Stimulated activated memory B cell treated with anti-CD40 and anti-IgM and Interleukin-4, amounts not matched to agents 10 μg/mL and 1 μg/mL and 100 μg/mL, for 72 hours (primary cell): ENCODE results near the gene RGS7.
"Not testable (repeated sequence)": the region's sequence is repeated elsewhere in the genome, so short reads cannot be mapped to it uniquely, and the experiment has no call there.

Experiments used
- ATAC-seq: fragments of 150-1000 bp; cut with Tn5 transposase; 2 replicates; pipeline ENCODE4 v1.10.0; 2021
- H3K27ac Mint-ChIP-seq: one replicate; pipeline ENCODE4 v1.8.0; 2022; ENCODE audit warnings: mild to moderate bottlenecking, mixed read lengths
- H3K27me3 Mint-ChIP-seq: one replicate; pipeline ENCODE4 v1.8.0; 2022; ENCODE audit warnings: mixed read lengths
- H3K36me3 Mint-ChIP-seq: one replicate; pipeline ENCODE4 v1.8.0; 2022; ENCODE audit warnings: mixed read lengths
- H3K4me1 Mint-ChIP-seq: one replicate; pipeline ENCODE4 v1.8.0; 2022; ENCODE audit warnings: mixed read lengths
- H3K4me3 Mint-ChIP-seq: one replicate; pipeline ENCODE4 v1.8.0; 2022; ENCODE audit warnings: mild to moderate bottlenecking, moderate library complexity, mixed read lengths
- H3K9me3 Mint-ChIP-seq: one replicate; pipeline ENCODE4 v1.8.0; 2022; ENCODE audit warnings: mixed read lengths

The RGS7 gene

DNA sequence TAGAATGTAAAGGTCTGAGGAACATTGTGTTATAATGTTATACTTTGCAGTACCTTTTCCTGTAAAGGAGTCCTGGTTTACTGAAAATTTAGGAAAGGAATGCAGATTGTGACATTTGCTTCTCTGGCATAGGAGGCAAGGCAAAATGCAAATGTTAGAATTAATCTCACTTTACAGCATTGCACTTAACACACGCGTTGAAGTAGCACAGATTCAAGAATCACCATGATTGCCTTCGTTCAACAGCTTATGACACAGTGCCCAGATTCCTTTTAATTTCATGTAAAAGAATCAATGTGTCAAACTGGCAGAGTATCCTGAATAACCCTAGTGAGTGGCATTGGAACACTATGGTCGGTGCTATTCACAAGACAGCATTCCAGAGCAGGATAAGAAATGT lies 47.4 kb downstream of the RGS7 start:
- Mint-ChIP-seq H3K27me3 (no peaks in the 10 kb centered on the region), H3K4me3 (no peak overlapping the region), H3K36me3 (no peaks in the 10 kb centered on the region), H3K27ac (no peak overlapping the region), H3K9me3 (no peaks in the 10 kb centered on the region), H3K4me1 (no peaks in the 10 kb centered on the region)
- no peak for ATAC-seq

- ATAC-seq, result no peak
- Mint-ChIP-seq H3K27me3 (no peaks in the 10 kb centered on the region), H3K4me3 (no peak overlapping the region), H3K36me3 (no peaks in the 10 kb centered on the region), H3K9me3 (peaks cover 2% of the 10 kb centered on the region), H3K4me1 (no peaks in the 10 kb centered on the region), H3K27ac (no peak overlapping the region)
These were observed 48.5 kb downstream of the RGS7 start for GRCh38 chr1:241308471-241308870.

- no peak overlapping the region for H3K4me3 Mint-ChIP-seq
- no peak for ATAC-seq
- no peaks in the 10 kb centered on the region for H3K27me3 Mint-ChIP-seq
- no peak overlapping the region for H3K27ac Mint-ChIP-seq
- H3K4me1 Mint-ChIP-seq, result no peaks in the 10 kb centered on the region
- peaks cover 7% of the 10 kb centered on the region for H3K9me3 Mint-ChIP-seq
- H3K36me3 Mint-ChIP-seq, result peaks cover 5% of the 10 kb centered on the region
These were observed 49.0 kb downstream of the RGS7 start for GRCh38 chr1:241308011-241308410.

GRCh38 chr1:241306125-241306790 lies 50.7 kb downstream of the RGS7 start:
- Mint-ChIP-seq H3K4me3 (no peak overlapping the region), H3K27ac (no peak overlapping the region), H3K36me3 (peaks cover 5% of the 10 kb centered on the region), H3K4me1 (no peaks in the 10 kb centered on the region), H3K9me3 (peaks cover 10% of the 10 kb centered on the region), H3K27me3 (no peaks in the 10 kb centered on the region)
- no peak for ATAC-seq

DNA sequence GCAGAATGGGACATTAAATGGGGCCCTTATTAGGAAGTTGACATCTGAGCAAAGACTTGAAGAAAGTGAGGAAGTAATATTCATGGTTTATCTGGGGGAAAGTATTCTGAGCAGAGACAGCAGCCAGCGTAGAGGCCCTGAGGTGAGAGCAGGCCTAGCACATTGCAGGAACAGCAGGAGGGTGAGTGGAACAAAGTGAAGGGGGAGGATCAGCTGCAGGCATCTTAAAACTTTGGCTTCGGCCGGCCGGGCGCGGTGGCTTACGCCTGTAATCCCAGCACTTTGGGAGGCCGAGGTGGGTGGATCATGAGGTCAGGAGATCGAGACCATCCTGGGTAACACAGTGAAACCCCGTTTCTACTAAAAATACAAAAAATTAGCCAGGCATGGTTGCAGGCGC lies 55.0 kb downstream of the RGS7 start:
- not testable (repeated sequence) for ATAC-seq, H3K4me3 Mint-ChIP-seq, H3K36me3 Mint-ChIP-seq, H3K9me3 Mint-ChIP-seq, H3K27ac Mint-ChIP-seq, H3K4me1 Mint-ChIP-seq, H3K27me3 Mint-ChIP-seq

DNA sequence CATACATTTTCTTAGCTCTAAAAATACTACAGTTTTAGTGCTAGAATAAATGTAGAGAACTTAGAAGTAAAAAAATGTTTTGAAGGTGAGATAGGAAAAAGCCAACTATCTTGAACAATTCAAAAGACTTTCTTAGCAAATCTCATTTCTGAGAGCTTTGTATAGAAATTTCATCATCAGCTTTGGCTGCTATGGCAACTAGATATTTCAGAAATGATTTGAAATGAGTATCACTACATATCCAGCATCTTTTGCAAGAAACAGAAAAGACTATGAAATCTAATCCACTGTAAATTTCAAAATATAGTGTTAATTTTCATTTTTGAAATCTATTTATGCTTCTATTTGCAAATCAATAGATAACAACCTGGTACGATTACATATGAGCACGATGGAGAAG lies 57.7 kb downstream of the RGS7 start:
- Mint-ChIP-seq H3K4me3 (no peak overlapping the region), H3K4me1 (no peaks in the 10 kb centered on the region), H3K9me3 (peaks cover 10% of the 10 kb centered on the region), H3K27me3 (no peaks in the 10 kb centered on the region), H3K36me3 (peaks cover 5% of the 10 kb centered on the region), H3K27ac (no peak overlapping the region)
- no peak for ATAC-seq

DNA sequence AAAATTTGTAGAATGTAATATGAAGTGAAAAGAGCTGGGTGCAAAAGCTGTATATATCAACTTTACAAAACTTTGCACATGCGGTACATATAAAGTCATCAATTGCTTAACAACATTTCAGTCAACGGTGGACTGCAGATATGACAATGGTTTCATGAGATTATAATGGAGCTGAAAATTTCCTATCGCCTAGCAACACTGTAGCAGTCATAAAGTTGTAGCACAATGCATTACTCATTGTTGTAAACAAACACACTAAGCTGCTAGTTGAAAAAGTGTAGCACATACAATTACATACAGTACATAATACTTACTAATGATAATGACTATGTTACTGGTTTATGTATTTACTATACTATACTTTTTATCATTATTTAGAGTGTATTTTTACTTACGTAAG lies 64.0 kb downstream of the RGS7 start:
- no peak for ATAC-seq
- Mint-ChIP-seq H3K4me1 (no peaks in the 10 kb centered on the region), H3K4me3 (no peak overlapping the region), H3K9me3 (no peaks in the 10 kb centered on the region), H3K27ac (no peak overlapping the region), H3K36me3 (no peaks in the 10 kb centered on the region), H3K27me3 (no peaks in the 10 kb centered on the region)

GRCh38 chr1:241291548-241291947 lies 65.5 kb downstream of the RGS7 start:
- not testable (repeated sequence) for H3K27ac Mint-ChIP-seq, H3K27me3 Mint-ChIP-seq, H3K9me3 Mint-ChIP-seq, H3K4me1 Mint-ChIP-seq, H3K36me3 Mint-ChIP-seq, ATAC-seq, H3K4me3 Mint-ChIP-seq

GRCh38 chr1:241286486-241286885 lies 70.5 kb downstream of the RGS7 start:
- H3K27ac Mint-ChIP-seq, result no peak overlapping the region
- ATAC-seq, result no peak
- no peaks in the 10 kb centered on the region for H3K27me3 Mint-ChIP-seq
- no peaks in the 10 kb centered on the region for H3K4me1 Mint-ChIP-seq
- H3K4me3 Mint-ChIP-seq, result no peak overlapping the region
- peaks cover 18% of the 10 kb centered on the region for H3K9me3 Mint-ChIP-seq
- peaks cover 12% of the 10 kb centered on the region for H3K36me3 Mint-ChIP-seq

DNA sequence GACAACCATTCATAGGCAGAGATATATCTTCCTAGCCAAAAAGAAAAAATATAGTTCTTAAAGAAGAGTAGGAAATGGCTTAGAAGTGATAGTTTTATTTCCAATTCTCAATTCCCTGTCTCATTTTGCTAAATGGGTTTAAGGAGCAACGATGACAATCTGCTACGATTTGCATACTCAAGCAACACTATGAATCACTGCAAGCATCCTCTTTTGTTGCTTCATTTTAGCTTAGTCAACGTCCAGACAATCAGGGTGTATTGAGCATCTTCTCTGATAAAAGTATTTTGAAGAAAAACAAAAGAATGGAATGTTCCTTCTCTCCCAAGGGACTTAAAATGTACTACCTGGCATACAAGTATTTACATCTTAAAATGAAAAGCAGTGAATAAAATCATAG lies 80.6 kb downstream of the RGS7 start:
- ATAC-seq, result no peak
- no peaks in the 10 kb centered on the region for H3K27me3 Mint-ChIP-seq
- peaks cover 16% of the 10 kb centered on the region for H3K36me3 Mint-ChIP-seq
- H3K9me3 Mint-ChIP-seq, result peaks cover 14% of the 10 kb centered on the region
- no peaks in the 10 kb centered on the region for H3K4me1 Mint-ChIP-seq
- H3K4me3 Mint-ChIP-seq, result no peak overlapping the region
- H3K27ac Mint-ChIP-seq, result no peak overlapping the region

- no peaks in the 10 kb centered on the region for H3K4me1 Mint-ChIP-seq
- no peak for ATAC-seq
- peaks cover 16% of the 10 kb centered on the region for H3K36me3 Mint-ChIP-seq
- H3K9me3 Mint-ChIP-seq, result peaks cover 14% of the 10 kb centered on the region
- no peaks in the 10 kb centered on the region for H3K27me3 Mint-ChIP-seq
- no peak overlapping the region for H3K27ac Mint-ChIP-seq
- no peak overlapping the region for H3K4me3 Mint-ChIP-seq
These were observed 81.0 kb downstream of the RGS7 start for GRCh38 chr1:241275981-241276380.

DNA sequence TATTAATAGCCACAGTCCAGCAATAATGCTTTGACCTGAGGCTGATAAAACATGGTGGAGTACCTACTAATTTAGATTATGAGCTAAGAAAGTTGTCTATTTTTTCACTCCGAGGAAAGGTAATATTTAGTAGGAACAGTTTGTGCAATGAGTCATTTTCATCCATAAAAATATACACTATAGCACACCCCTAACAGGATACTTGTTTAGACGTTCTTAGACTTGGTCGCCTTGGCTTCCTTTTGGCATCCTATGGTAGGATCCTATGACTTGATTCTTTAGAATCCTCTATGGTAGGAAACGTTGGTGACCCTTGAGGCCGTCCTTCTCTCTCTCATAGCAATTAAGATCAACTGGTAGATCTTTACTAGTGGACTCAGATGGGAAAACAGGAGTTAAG lies 81.8 kb downstream of the RGS7 start:
- Mint-ChIP-seq H3K27me3 (no peaks in the 10 kb centered on the region), H3K4me3 (no peak overlapping the region), H3K4me1 (no peaks in the 10 kb centered on the region), H3K36me3 (peaks cover 16% of the 10 kb centered on the region), H3K9me3 (peaks cover 14% of the 10 kb centered on the region), H3K27ac (no peak overlapping the region)
- ATAC-seq, result no peak

- Mint-ChIP-seq H3K4me3 (no peak overlapping the region), H3K27me3 (no peaks in the 10 kb centered on the region), H3K27ac (no peak overlapping the region), H3K36me3 (peaks cover 16% of the 10 kb centered on the region), H3K9me3 (peaks cover 14% of the 10 kb centered on the region), H3K4me1 (no peaks in the 10 kb centered on the region)
- ATAC-seq, result no peak
These were observed 82.3 kb downstream of the RGS7 start for GRCh38 chr1:241274693-241275092.

GRCh38 chr1:241272828-241273227 lies 84.2 kb downstream of the RGS7 start:
- H3K36me3 Mint-ChIP-seq, result peaks cover 10% of the 10 kb centered on the region
- no peaks in the 10 kb centered on the region for H3K27me3 Mint-ChIP-seq
- H3K27ac Mint-ChIP-seq, result no peak overlapping the region
- H3K4me1 Mint-ChIP-seq, result no peaks in the 10 kb centered on the region
- peaks cover 14% of the 10 kb centered on the region for H3K9me3 Mint-ChIP-seq
- no peak for ATAC-seq
- no peak overlapping the region for H3K4me3 Mint-ChIP-seq

- ATAC-seq, result no peak
- Mint-ChIP-seq H3K27ac (no peak overlapping the region), H3K27me3 (no peaks in the 10 kb centered on the region), H3K4me1 (no peaks in the 10 kb centered on the region), H3K9me3 (peaks cover 14% of the 10 kb centered on the region), H3K4me3 (no peak overlapping the region), H3K36me3 (peaks cover 10% of the 10 kb centered on the region)
These were observed 85.6 kb downstream of the RGS7 start for GRCh38 chr1:241271427-241271826.

GRCh38 chr1:241270016-241270415 lies 87.0 kb downstream of the RGS7 start:
- H3K4me1 Mint-ChIP-seq, result no peaks in the 10 kb centered on the region
- H3K27me3 Mint-ChIP-seq, result no peaks in the 10 kb centered on the region
- no peak overlapping the region for H3K4me3 Mint-ChIP-seq
- H3K9me3 Mint-ChIP-seq, result peaks cover 14% of the 10 kb centered on the region
- no peak for ATAC-seq
- peaks cover 10% of the 10 kb centered on the region for H3K36me3 Mint-ChIP-seq
- no peak overlapping the region for H3K27ac Mint-ChIP-seq

- Mint-ChIP-seq H3K27me3 (no peaks in the 10 kb centered on the region), H3K4me1 (no peaks in the 10 kb centered on the region), H3K27ac (no peak overlapping the region), H3K9me3 (peaks cover 14% of the 10 kb centered on the region), H3K36me3 (peaks cover 10% of the 10 kb centered on the region), H3K4me3 (no peak overlapping the region)
- ATAC-seq, result no peak
These were observed 87.9 kb downstream of the RGS7 start for GRCh38 chr1:241269116-241269515.
